IMR-90 (cell line): ENCODE results near the gene CFAP97D1. TPM values are rescaled to one million over a fixed set of nuclear protein-coding genes. Genes with fewer than 3 reads are reported as not detected.

Source experiments
- ATAC-seq: fragments of 200-7000 bp; cut with Tn5 transposase; 2 replicates; pipeline ENCODE4 v1.9.1; 2020; ENCODE audit warnings: low read depth, mild to moderate bottlenecking, moderate library complexity
- BruUV-seq: library from RNA; stranded (reverse); fragments of 400-500 nt; replicated peaks from 2 replicates; lab custom pipeline; 2021; lab: Mats Ljungman, UMichigan
- CTCF ChIA-PET: fragments of 300-600 bp; formaldehyde crosslinking; extraction: SDS; loops from one replicate; lab custom pipeline; 2021; ENCODE audit warnings: antibody characterized with exemption; lab: Yijun Ruan, JAX
- POLR2A ChIA-PET: fragments of 300-600 bp; sonication (Branson Sonifier 250); formaldehyde crosslinking; loops from one replicate; lab custom pipeline; 2022; ENCODE audit warnings: antibody characterized with exemption; ENCODE audit not compliant: unreplicated experiment; lab: Charles Lee
- DNase-seq: peaks from one replicate; pipeline ENCODE4 v3.0.0; 2013
- H2AFZ ChIP-seq: replicated peaks from 2 replicates; pipeline ENCODE3; 2013; ENCODE audit warnings: low read length, mild to moderate bottlenecking; ENCODE audit not compliant: poor library complexity
- H2AK5ac ChIP-seq: 2 replicates; pipeline ENCODE4 v1.6.1; 2013; ENCODE audit warnings: low read depth, low read length, inconsistent platforms
- H2AK9ac ChIP-seq: replicated peaks from 2 replicates; pipeline ENCODE3; 2013; ENCODE audit warnings: mild to moderate bottlenecking, low read depth, low read length, moderate library complexity; ENCODE audit not compliant: poor library complexity
- H2BK120ac ChIP-seq: 2 replicates; pipeline ENCODE4 v1.6.1; 2013; ENCODE audit warnings: low read depth, low read length, inconsistent platforms
- H2BK15ac ChIP-seq: 3 replicates; pipeline ENCODE4 v1.6.1; 2013; ENCODE audit warnings: low read depth, low read length, inconsistent platforms
- H2BK20ac ChIP-seq: 2 replicates; pipeline ENCODE4 v1.6.1; 2013; ENCODE audit warnings: low read depth, mild to moderate bottlenecking, inconsistent platforms, low read length, moderate library complexity
- H2BK5ac ChIP-seq: 2 replicates; pipeline ENCODE4 v1.6.1; 2013; ENCODE audit warnings: mild to moderate bottlenecking, low read depth, low read length, inconsistent platforms; ENCODE audit not compliant: poor library complexity, severe bottlenecking
- H3K14ac ChIP-seq: replicated peaks from 2 replicates; pipeline ENCODE4 v1.6.1; 2013; ENCODE audit warnings: low read depth, low read length, inconsistent platforms
- H3K18ac ChIP-seq: 2 replicates; pipeline ENCODE4 v1.6.1; 2013; ENCODE audit warnings: low read depth, low read length, control low read depth
- H3K23ac ChIP-seq: 2 replicates; pipeline ENCODE4 v1.6.1; 2013; ENCODE audit warnings: low read depth, low read length, inconsistent platforms
- H3K27ac ChIP-seq: 2 replicates; pipeline ENCODE4 v1.5.1; 2013; ENCODE audit warnings: mild to moderate bottlenecking, control low read depth, low read length; ENCODE audit not compliant: insufficient read depth
- H3K27me3 ChIP-seq: 2 replicates; pipeline ENCODE4 v1.6.1; 2013; ENCODE audit warnings: low read length; ENCODE audit not compliant: control insufficient read depth, insufficient read depth
- H3K36me3 ChIP-seq: 2 replicates; pipeline ENCODE4 v1.6.1; 2013; ENCODE audit warnings: low read length, mixed read lengths; ENCODE audit not compliant: control insufficient read depth, insufficient read depth
- H3K4ac ChIP-seq: 2 replicates; pipeline ENCODE4 v1.6.1; 2013; ENCODE audit warnings: low read depth, low read length, inconsistent platforms
- H3K4me1 ChIP-seq: 2 replicates; pipeline ENCODE4 v1.6.1; 2013; ENCODE audit warnings: low read length, mixed read lengths; ENCODE audit not compliant: control insufficient read depth, insufficient read depth
- H3K4me2 ChIP-seq: 2 replicates; pipeline ENCODE4 v1.6.1; 2013; ENCODE audit warnings: low read depth, mild to moderate bottlenecking, control low read depth, low read length, moderate library complexity
- H3K4me3 ChIP-seq: 2 replicates; pipeline ENCODE4 v1.5.1; 2013; ENCODE audit warnings: low read depth, mild to moderate bottlenecking, control low read depth, low read length, moderate library complexity; ENCODE audit not compliant: insufficient read depth
- H3K56ac ChIP-seq: 2 replicates; pipeline ENCODE4 v1.6.1; 2013; ENCODE audit warnings: low read length, inconsistent platforms; ENCODE audit not compliant: insufficient read depth; ENCODE audit errors: extremely low read depth
- H3K79me1 ChIP-seq, 2 experiments: 2 replicates each; pipeline ENCODE4 v1.6.1; 2013; ENCODE audit warnings: low read length in 2 of 2, inconsistent platforms in 1 of 2, low read depth in 1 of 2
- H3K9ac ChIP-seq: 2 replicates; pipeline ENCODE4 v1.6.1; 2013; ENCODE audit warnings: low read depth, low read length, control low read depth
- H3K9me1 ChIP-seq: 2 replicates; pipeline ENCODE4 v1.6.1; 2013; ENCODE audit warnings: low read length, inconsistent platforms; ENCODE audit not compliant: insufficient read depth
- H3K9me3 ChIP-seq: 2 replicates; pipeline ENCODE4 v1.6.1; 2013; ENCODE audit warnings: low read length; ENCODE audit not compliant: control insufficient read depth, insufficient read depth
- H4K20me1 ChIP-seq: 2 replicates; pipeline ENCODE4 v1.6.1; 2013; ENCODE audit warnings: low read length, inconsistent platforms; ENCODE audit not compliant: insufficient read depth
- H4K5ac ChIP-seq: 2 replicates; pipeline ENCODE4 v1.6.1; 2013; ENCODE audit warnings: mild to moderate bottlenecking, low read depth, low read length, control low read depth
- H4K8ac ChIP-seq, 2 experiments: 2 replicates each; pipeline ENCODE4 v1.6.1; 2013; ENCODE audit warnings: low read depth in 2 of 2, low read length in 2 of 2, control low read depth in 1 of 2, inconsistent platforms in 1 of 2
- H4K91ac ChIP-seq: 2 replicates; pipeline ENCODE4 v1.6.1; 2013; ENCODE audit warnings: low read depth, low read length, inconsistent platforms; ENCODE audit not compliant: insufficient read depth
- BHLHE40 ChIP-seq: fragments of 150-350 bp; IDR thresholded peaks from 2 replicates; pipeline ENCODE4 v1.6.1; 2016; ENCODE audit warnings: mild to moderate bottlenecking, low read depth, low read length
- FOS ChIP-seq: fragments of 150-350 bp; IDR thresholded peaks from 2 replicates; pipeline ENCODE4 v1.6.1; 2016; ENCODE audit warnings: low read depth, low read length
- MAFK ChIP-seq: IDR thresholded peaks from 2 replicates; pipeline ENCODE4 v1.6.1; 2012; ENCODE audit warnings: low read depth, low read length, improper control_type of control experiment
- POLR2A ChIP-seq: IDR thresholded peaks from 2 replicates; pipeline ENCODE4 v1.6.1; 2012; ENCODE audit warnings: mild to moderate bottlenecking, low read depth, low read length
- WGBS, 2 experiments: methylation state at CpG; one replicate each; pipeline versions ENCODE4 v1.1.5 to v1.1.7; 2013; ENCODE audit warnings: missing lambda C conversion rate in 2 of 2; ENCODE audit not compliant: insufficient read length in 1 of 2; ENCODE audit errors: extremely low coverage in 2 of 2; 5-methylcytosine and 5-hydroxymethylcytosine counted together
- dilution Hi-C: fragments of 300-500 bp; cut with HindIII; formaldehyde crosslinking; loops from one replicate; pipeline ENCODE4 v1.14.3; 2018; ENCODE audit warnings: low sequenced_read_pairs; ENCODE audit not compliant: unreplicated experiment
- in situ Hi-C: fragments of 300-500 bp; cut with MboI; formaldehyde crosslinking; loops from 3 replicates; pipeline ENCODE4 v1.14.3; 2019; ENCODE audit warnings: low sequenced_read_pairs, inconsistent platforms, mixed read lengths
- intact Hi-C: fragments of 100-400 bp; cut with micrococcal nuclease; formaldehyde crosslinking; loops from 2 replicates; pipeline ENCODE4 v1.10.0; 2022
- polyA plus RNA-seq, 3 experiments: library from polyadenylated mRNA; depleted of rRNA; stranded (reverse); fragments of >200 nt; gene quantifications; 2 replicates each; pipeline ENCODE4 v1.2.3, GENCODE V29; 2012; ENCODE audit warnings: low replicate concordance in 1 of 3
- total RNA-seq: library from RNA; depleted of rRNA; stranded (reverse); fragments of >200 nt; gene quantifications from 2 replicates; pipeline ENCODE4 v1.2.3, GENCODE V29; 2012

Gene CFAP97D1
- total and polyA plus RNA-seq, 2 of the 4 experiments (the other 2 are of a cell fraction) = under 0.01 TPM; not detected in 1

GRCh38 chr17:43816336-43817320 lies 36.4 kb downstream of the CFAP97D1 start:
- no peak overlapping the region for H2BK15ac ChIP-seq
- no peak overlapping the region; the same call in 1 of the 2 replicates for H2AK5ac ChIP-seq
- H3K4me2 ChIP-seq = no peak overlapping the region
- no peak overlapping the region for H2BK5ac ChIP-seq
- no peak overlapping the region for H3K56ac ChIP-seq
- H3K9me1 ChIP-seq = peaks cover 11% of the 10 kb centered on the region; the same call in 1 of the 2 replicates
- no peaks in the 10 kb centered on the region for H4K20me1 ChIP-seq
- in situ Hi-C loops = no loop called here
- dilution Hi-C loops = no loop called here
- ATAC-seq (no peak), DNase-seq (no peak)
- H3K9ac ChIP-seq = no peak overlapping the region
- H3K18ac ChIP-seq = no peak overlapping the region
- H3K27me3 ChIP-seq = no peaks in the 10 kb centered on the region
- H3K9me3 ChIP-seq = no peaks in the 10 kb centered on the region
- no peak overlapping the region for H4K91ac ChIP-seq
- H3K14ac ChIP-seq = no peak overlapping the region
- no peak overlapping the region for H2BK120ac ChIP-seq
- no peak overlapping the region for H3K4ac ChIP-seq
- no peak overlapping the region for H2AK9ac ChIP-seq
- H3K79me1 ChIP-seq = peaks cover 3 to 12% of the 10 kb centered on the region in 2 experiments; a peak in 1 of 4 replicates
- H4K8ac ChIP-seq = no peak overlapping the region
- H2BK20ac ChIP-seq = no peak overlapping the region
- no TSS peak for BruUV-seq
- no peak overlapping the region for H4K5ac ChIP-seq
- POLR2A ChIA-PET = no interaction called here
- H3K23ac ChIP-seq = no peak overlapping the region
- no peak overlapping the region for H3K27ac ChIP-seq
- H3K4me1 ChIP-seq = peaks cover 6% of the 10 kb centered on the region
- no peak overlapping the region for H3K4me3 ChIP-seq
- no peak overlapping the region for H2AFZ ChIP-seq
- intact Hi-C loops = no loop called here
- CTCF ChIA-PET = interaction anchor here (0.9 kb wide), 1 partner anchor 29 kb away, joined by 3 read pairs; no protein-coding TSS in a partner anchor
- H3K36me3 ChIP-seq = peaks cover 24% of the 10 kb centered on the region
- TF ChIP-seq POLR2A (no peak), MAFK (no peak), BHLHE40 (no peak), FOS (no peak)
- 89% methylated on average over 18 of the region's 24 CpGs; no CpG with 5 or more reads in 1 of the 2 experiments for WGBS, 2 experiments
